BJ (cell line): ENCODE results near the gene ATP9A. TPM values are rescaled to one million over a fixed set of nuclear protein-coding genes. Genes with fewer than 3 reads are reported as not detected.

Experiments
- CTCF ChIA-PET: fragments of 350-600 bp; formaldehyde crosslinking; extraction: SDS; loops from one replicate; lab custom pipeline; 2021; ENCODE audit warnings: antibody characterized with exemption, inconsistent platforms; lab: Yijun Ruan, JAX
- POLR2A ChIA-PET: fragments of 300-600 bp; sonication (Branson Sonifier 250); formaldehyde crosslinking; extraction: SDS; loops from one replicate; lab custom pipeline; 2021; ENCODE audit warnings: antibody characterized with exemption; lab: Charles Lee
- DNase-seq: peaks from one replicate; pipeline ENCODE4 v3.0.0-alpha.2; 2011; ENCODE audit warnings: low read depth
- H3K27me3 ChIP-seq: 2 replicates; pipeline ENCODE4 v1.6.0; 2011; ENCODE audit warnings: low read length; ENCODE audit not compliant: control insufficient read depth, insufficient read depth
- H3K36me3 ChIP-seq: 2 replicates; pipeline ENCODE4 v1.5.1; 2011; ENCODE audit warnings: low read length; ENCODE audit not compliant: control insufficient read depth, insufficient read depth
- H3K4me3 ChIP-seq: 2 replicates; pipeline ENCODE4 v1.5.1; 2011; ENCODE audit warnings: low read depth, mild to moderate bottlenecking, control low read depth, low read length
- CTCF ChIP-seq: IDR thresholded peaks from 2 replicates; pipeline ENCODE4 v1.5.1; 2011; ENCODE audit warnings: low read depth, mild to moderate bottlenecking, control low read depth, inconsistent platforms, low read length, moderate library complexity; ENCODE audit not compliant: insufficient read depth
- polyA plus RNA-seq: library from polyadenylated mRNA; depleted of rRNA; stranded (reverse); fragments of >200 nt; gene quantifications from 2 replicates; pipeline ENCODE4 v1.2.3, GENCODE V29; 2011

The ATP9A gene
- polyA plus RNA-seq, 1 experiment = 26.0 TPM

GRCh38 chr20:51720384-51720783 is 47.8 kb downstream of the ATP9A start:
- TF ChIP-seq CTCF = no peak
- ChIA-PET POLR2A (no interaction called here), CTCF (interaction anchor here (1.7 kb wide), 1 partner anchor 19 kb away, joined by 3 read pairs; no protein-coding TSS in a partner anchor)

GRCh38 chr20:51715856-51716185 is 52.4 kb downstream of the ATP9A start:
- CTCF ChIA-PET = interaction anchor here (0.6 to 1.2 kb wide), 2 partner anchors 8 to 9 kb away, joined by 3 to 6 read pairs; no protein-coding TSS in a partner anchor
- DNase-seq = no peak
- Histone ChIP-seq H3K27me3 (no peaks in the 10 kb centered on the region), H3K36me3 (no peaks in the 10 kb centered on the region), H3K4me3 (no peak overlapping the region)
- POLR2A ChIA-PET = no interaction called here
- TF ChIP-seq CTCF = no peak

More at GRCh38 chr20:51720384-51720783, 47.8 kb downstream of the ATP9A start:
- Histone ChIP-seq H3K36me3 (no peaks in the 10 kb centered on the region), H3K4me3 (no peak overlapping the region), H3K27me3 (no peaks in the 10 kb centered on the region)
- DNase-seq = no peak

- H3K27me3 ChIP-seq = no peaks in the 10 kb centered on the region
- ChIA-PET CTCF (interaction anchor here (0.7 to 1.2 kb wide), 2 partner anchors 9 to 14 kb away, joined by 3 to 6 read pairs; no protein-coding TSS in a partner anchor), POLR2A (no interaction called here)
- no peak for DNase-seq
- TF ChIP-seq CTCF = no peak
- no peak overlapping the region for H3K4me3 ChIP-seq
- no peaks in the 10 kb centered on the region for H3K36me3 ChIP-seq
Observed at GRCh38 chr20:51715163-51715855, 52.9 kb downstream of the ATP9A start.

- POLR2A ChIA-PET = no interaction called here
- DNase-seq = no peak
- no peaks in the 10 kb centered on the region; the same call in 1 of the 2 replicates for H3K36me3 ChIP-seq
- CTCF ChIA-PET = interaction anchor here (0.7 to 1.3 kb wide), 2 partner anchors 12 to 177 kb away, joined by 3 to 4 read pairs; no protein-coding TSS in a partner anchor
- H3K27me3 ChIP-seq = no peaks in the 10 kb centered on the region
- no peak for TF ChIP-seq CTCF
- no peak overlapping the region for H3K4me3 ChIP-seq
Observed at GRCh38 chr20:51713213-51713598, 55.0 kb downstream of the ATP9A start.

- DNase-seq = no peak
- Histone ChIP-seq H3K27me3 (no peaks in the 10 kb centered on the region), H3K36me3 (no peaks in the 10 kb centered on the region; the same call in 1 of the 2 replicates), H3K4me3 (no peak overlapping the region)
- ChIA-PET CTCF (interaction anchor here (0.7 to 1.3 kb wide), 2 partner anchors 12 to 178 kb away, joined by 3 to 4 read pairs; no protein-coding TSS in a partner anchor), POLR2A (no interaction called here)
- peak; percentile 27; the same call in 1 of the 2 replicates for TF ChIP-seq CTCF
Observed at GRCh38 chr20:51712501-51713212, 55.5 kb downstream of the ATP9A start.
